MCF 10A (cell line): ENCODE results near the gene PPP3R2. TPM values are rescaled to one million over a fixed set of nuclear protein-coding genes. Genes with fewer than 3 reads are reported as not detected.
"Not testable (repeated sequence)": the region's sequence is repeated elsewhere in the genome, so short reads cannot be mapped to it uniquely, and the experiment has no call there.

Source experiments
- BruUV-seq: library from RNA; stranded (reverse); fragments of 400-500 nt; replicated peaks from 2 replicates; lab custom pipeline; 2021; lab: Mats Ljungman, UMichigan
- CTCF ChIA-PET: fragments of 300-600 bp; sonication (Branson Sonifier 250); formaldehyde crosslinking; extraction: SDS; loops from one replicate; lab custom pipeline; 2021; ENCODE audit warnings: antibody characterized with exemption, inconsistent platforms; lab: Yijun Ruan, JAX
- POLR2A ChIA-PET: fragments of 300-600, 350-650 bp; sonication (Branson Sonifier 250); formaldehyde crosslinking; extraction: SDS; loops from one replicate; lab custom pipeline; 2020; ENCODE audit warnings: antibody characterized with exemption, inconsistent platforms; lab: Yijun Ruan, JAX
- DNase-seq: peaks from one replicate; pipeline ENCODE4 v3.0.0-alpha.2; 2018; ENCODE audit not compliant: unreplicated experiment
- H3K27ac Mint-ChIP-seq: one replicate; pipeline ENCODE4 v1.8.0; 2022; ENCODE audit warnings: mild to moderate bottlenecking, low read depth, mixed read lengths; ENCODE audit not compliant: unreplicated experiment
- H3K27me3 Mint-ChIP-seq: one replicate; pipeline ENCODE4 v1.8.0; 2022; ENCODE audit warnings: mixed read lengths; ENCODE audit not compliant: insufficient read depth, unreplicated experiment
- H3K36me3 Mint-ChIP-seq: one replicate; pipeline ENCODE4 v1.8.0; 2022; ENCODE audit warnings: mild to moderate bottlenecking, moderate library complexity, mixed read lengths; ENCODE audit not compliant: insufficient read depth, unreplicated experiment
- H3K4me1 Mint-ChIP-seq: one replicate; pipeline ENCODE4 v1.8.0; 2022; ENCODE audit warnings: mixed read lengths; ENCODE audit not compliant: insufficient read depth, unreplicated experiment
- H3K4me3 Mint-ChIP-seq: one replicate; pipeline ENCODE4 v1.8.0; 2022; ENCODE audit warnings: mild to moderate bottlenecking, moderate library complexity, mixed read lengths; ENCODE audit not compliant: unreplicated experiment
- H3K9me3 Mint-ChIP-seq: one replicate; pipeline ENCODE4 v1.8.0; 2022; ENCODE audit warnings: mixed read lengths; ENCODE audit not compliant: unreplicated experiment
- CTCF ChIP-seq: fragments of 200-600 bp; IDR thresholded peaks from one replicate; pipeline ENCODE4 v1.8.0; 2022; ENCODE audit warnings: antibody characterized with exemption, mild to moderate bottlenecking; ENCODE audit not compliant: unreplicated experiment
- intact Hi-C: fragments of 100-400 bp; cut with micrococcal nuclease; formaldehyde crosslinking; loops from 2 replicates; pipeline ENCODE4 v1.14.1; 2022
- total RNA-seq: library from RNA; stranded (reverse); gene quantifications from 2 replicates; pipeline ENCODE4 v1.2.3, GENCODE V29; 2022

PPP3R2 gene
- total RNA-seq, 1 experiment from 2014 or later: not detected

- DNase-seq: no peak
- ChIA-PET CTCF (interaction anchor here (0.8 to 2.4 kb wide), 5 partner anchors 9 to 113 kb away, joined by 3 to 9 read pairs (median 4); no protein-coding TSS in a partner anchor), POLR2A (no interaction called here)
- no peak for TF ChIP-seq CTCF
- intact Hi-C loops: no loop called here
- Mint-ChIP-seq H3K36me3 (peaks cover 93% of the 10 kb centered on the region), H3K4me1 (no peaks in the 10 kb centered on the region), H3K9me3 (no peaks in the 10 kb centered on the region), H3K27me3 (no peaks in the 10 kb centered on the region), H3K27ac (no peak overlapping the region), H3K4me3 (no peak overlapping the region)
- no TSS peak for BruUV-seq
Measured at GRCh38 chr9:101561740-101562139, 33.0 kb downstream of the PPP3R2 start.

- peak; percentile 35 for TF ChIP-seq CTCF
- H3K4me3 Mint-ChIP-seq, DNase-seq, POLR2A ChIA-PET, H3K4me1 Mint-ChIP-seq, H3K27me3 Mint-ChIP-seq, H3K27ac Mint-ChIP-seq, BruUV-seq, H3K9me3 Mint-ChIP-seq, intact Hi-C loops: not testable (repeated sequence)
- CTCF ChIA-PET: interaction anchor here (0.6 to 1.7 kb wide), 7 partner anchors 13 to 1534 kb away, joined by 3 to 7 read pairs (median 3); no protein-coding TSS in a partner anchor
- peaks cover 75% of the 10 kb centered on the region for H3K36me3 Mint-ChIP-seq
Measured at GRCh38 chr9:101549472-101550098, 45.2 kb downstream of the PPP3R2 start.

- Mint-ChIP-seq H3K27me3 (no peaks in the 10 kb centered on the region), H3K4me3 (no peak overlapping the region), H3K27ac (no peak overlapping the region), H3K4me1 (peaks cover 5% of the 10 kb centered on the region), H3K9me3 (no peaks in the 10 kb centered on the region), H3K36me3 (peaks cover 42% of the 10 kb centered on the region)
- no peak for TF ChIP-seq CTCF
- intact Hi-C loops: no loop called here
- CTCF ChIA-PET: interaction anchor here (0.9 to 3.2 kb wide), 2 partner anchors 11 to 84 kb away, joined by 4 to 12 read pairs; no protein-coding TSS in a partner anchor
- POLR2A ChIA-PET: no interaction called here
- DNase-seq: no peak
- no TSS peak for BruUV-seq
Measured at GRCh38 chr9:101543098-101543735, 51.6 kb downstream of the PPP3R2 start.

Other genes starting within 250 kb of the PPP3R2 start
- gene BAAT, start 210.0 kb downstream of the PPP3R2 start, total RNA-seq: 0.14 and 0.15 TPM in 2 replicates
- gene MRPL50, start 196.4 kb downstream of the PPP3R2 start, total RNA-seq: 15.4 and 16.9 TPM in 2 replicates
- 17.4 and 20.4 TPM in 2 replicates for gene ZNF189, start 196.1 kb downstream of the PPP3R2 start, total RNA-seq
- gene ALDOB, start 159.2 kb downstream of the PPP3R2 start, total RNA-seq: not detected in 2 replicates
- gene RNF20, start 61.1 kb downstream of the PPP3R2 start, total RNA-seq: 38.4 and 41.6 TPM in 2 replicates
- not detected in 2 replicates for gene GRIN3A, start 143.7 kb upstream of the PPP3R2 start, total RNA-seq